PC-9 (cell line): Measurements from ENCODE around the gene GRP. TPM values are rescaled to one million over a fixed set of nuclear protein-coding genes. Genes with fewer than 3 reads are reported as not detected.

ENCODE experiments used
- BruUV-seq: library from RNA; stranded (reverse); fragments of 400-500 nt; replicated peaks from 2 replicates; lab custom pipeline; 2021; lab: Mats Ljungman, UMichigan
- CTCF ChIA-PET: fragments of 300-600 bp; sonication (Branson Sonifier 250); formaldehyde crosslinking; loops from one replicate; lab custom pipeline; 2022; ENCODE audit warnings: antibody characterized with exemption; lab: Charles Lee
- POLR2A ChIA-PET: fragments of 300-600 bp; sonication (Branson Sonifier 250); formaldehyde crosslinking; loops from one replicate; lab custom pipeline; 2022; ENCODE audit warnings: antibody characterized with exemption; ENCODE audit not compliant: unreplicated experiment; lab: Charles Lee
- DNase-seq, 2 experiments: peaks; one replicate each; pipeline versions ENCODE4 v3.0.0 to v3.0.0-alpha.2; 2015 to 2022; ENCODE audit warnings: mixed read lengths in 1 of 2
- H2AFZ ChIP-seq: fragments of 200-600 bp; sonication (generic); 2 replicates; pipeline ENCODE4 v1.8.1; 2017; ENCODE audit warnings: antibody characterized with exemption
- H3F3A ChIP-seq: fragments of 200-600 bp; sonication (generic); 2 replicates; pipeline ENCODE4 v1.8.1; 2017; ENCODE audit warnings: antibody characterized with exemption, mild to moderate bottlenecking, low read depth; ENCODE audit not compliant: insufficient read depth
- H3K27ac ChIP-seq: fragments of 200-600 bp; sonication (generic); 2 replicates; pipeline ENCODE4 v1.6.1; 2016; ENCODE audit warnings: mixed run types
- H3K27me3 ChIP-seq: fragments of 200-600 bp; sonication (generic); 2 replicates; pipeline ENCODE4 v1.6.1; 2016; ENCODE audit warnings: low read depth, mixed run types; ENCODE audit not compliant: insufficient read depth
- H3K36me3 ChIP-seq: fragments of 200-600 bp; sonication (generic); 2 replicates; pipeline ENCODE4 v1.6.1; 2016; ENCODE audit warnings: low read depth, mixed run types
- H3K4me1 ChIP-seq: fragments of 200-600 bp; sonication (generic); replicated peaks from 2 replicates; pipeline ENCODE4 v1.6.1; 2016; ENCODE audit warnings: mixed run types; ENCODE audit not compliant: insufficient read depth
- H3K4me2 ChIP-seq: fragments of 200-600 bp; sonication (generic); 2 replicates; pipeline ENCODE4 v1.6.1; 2017; ENCODE audit warnings: mixed run types
- H3K4me3 ChIP-seq: fragments of 200-600 bp; sonication (generic); 2 replicates; pipeline ENCODE4 v1.6.1; 2016; ENCODE audit warnings: mixed run types
- H3K79me2 ChIP-seq: fragments of 200-600 bp; sonication (generic); 2 replicates; pipeline ENCODE4 v1.6.1; 2017; ENCODE audit warnings: low read depth, mixed run types
- H3K9me2 ChIP-seq: fragments of 200-600 bp; sonication (generic); 2 replicates; pipeline ENCODE4 v1.8.1; 2017; ENCODE audit warnings: mild to moderate bottlenecking; ENCODE audit not compliant: insufficient read depth
- H3K9me3 ChIP-seq: fragments of 200-600 bp; sonication (generic); 2 replicates; pipeline ENCODE4 v1.8.1; 2016; ENCODE audit warnings: low read depth; ENCODE audit not compliant: insufficient read depth
- H4K20me1 ChIP-seq: fragments of 200-600 bp; sonication (generic); 2 replicates; pipeline ENCODE4 v1.8.1; 2017; ENCODE audit not compliant: insufficient read depth
- EZH2 ChIP-seq: fragments of 200-600 bp; sonication (generic); IDR thresholded peaks from 2 replicates; pipeline ENCODE4 v1.8.0; 2017; ENCODE audit warnings: antibody characterized with exemption, low read depth
- intact Hi-C: fragments of 100-400 bp; cut with micrococcal nuclease; formaldehyde crosslinking; loops from one replicate; pipeline ENCODE4 v1.10.0; 2022; ENCODE audit not compliant: unreplicated experiment
- total RNA-seq: library from RNA; stranded (reverse); gene quantifications from 2 replicates; pipeline ENCODE4 v1.2.3, GENCODE V29; 2021
- TF ChIP-seq, protein P1 (sequence below): fragments of 200-600 bp; sonication (generic); conservative IDR thresholded peaks from 2 replicates; pipeline ENCODE4 v1.6.1; 2017; ENCODE audit warnings: mixed run types, antibody characterized with exemption, mild to moderate bottlenecking, moderate library complexity

The GRP gene
- total RNA-seq, 1 experiment from 2014 or later: not detected

DNA sequence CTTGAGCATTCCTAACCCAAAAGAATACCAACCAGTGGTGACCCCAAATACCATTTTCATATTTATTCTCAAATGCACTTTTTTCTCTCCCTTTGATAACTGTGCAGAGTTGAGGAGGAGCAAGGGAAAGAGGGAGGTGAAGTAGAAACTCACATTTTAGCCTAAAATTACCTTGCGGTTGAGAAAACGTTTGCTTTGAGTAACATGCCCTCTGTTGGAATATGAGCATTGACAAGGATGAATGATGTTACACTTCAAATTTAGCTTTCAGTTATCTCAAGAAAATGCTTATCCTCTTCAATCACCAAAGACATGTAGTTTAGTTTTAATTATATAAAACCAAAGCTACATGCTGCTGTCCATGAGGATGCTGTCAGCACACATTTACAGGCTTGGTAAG lies 2.4 kb downstream of the GRP start:
- TF ChIP-seq EZH2: no peak
- TF ChIP-seq, protein P1, sequence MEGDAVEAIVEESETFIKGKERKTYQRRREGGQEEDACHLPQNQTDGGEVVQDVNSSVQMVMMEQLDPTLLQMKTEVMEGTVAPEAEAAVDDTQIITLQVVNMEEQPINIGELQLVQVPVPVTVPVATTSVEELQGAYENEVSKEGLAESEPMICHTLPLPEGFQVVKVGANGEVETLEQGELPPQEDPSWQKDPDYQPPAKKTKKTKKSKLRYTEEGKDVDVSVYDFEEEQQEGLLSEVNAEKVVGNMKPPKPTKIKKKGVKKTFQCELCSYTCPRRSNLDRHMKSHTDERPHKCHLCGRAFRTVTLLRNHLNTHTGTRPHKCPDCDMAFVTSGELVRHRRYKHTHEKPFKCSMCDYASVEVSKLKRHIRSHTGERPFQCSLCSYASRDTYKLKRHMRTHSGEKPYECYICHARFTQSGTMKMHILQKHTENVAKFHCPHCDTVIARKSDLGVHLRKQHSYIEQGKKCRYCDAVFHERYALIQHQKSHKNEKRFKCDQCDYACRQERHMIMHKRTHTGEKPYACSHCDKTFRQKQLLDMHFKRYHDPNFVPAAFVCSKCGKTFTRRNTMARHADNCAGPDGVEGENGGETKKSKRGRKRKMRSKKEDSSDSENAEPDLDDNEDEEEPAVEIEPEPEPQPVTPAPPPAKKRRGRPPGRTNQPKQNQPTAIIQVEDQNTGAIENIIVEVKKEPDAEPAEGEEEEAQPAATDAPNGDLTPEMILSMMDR: no peak
- Histone ChIP-seq H3K27me3 (peaks cover 53% of the 10 kb centered on the region), H3K9me2 (no peaks in the 10 kb centered on the region), H3K36me3 (no peaks in the 10 kb centered on the region), H4K20me1 (no peaks in the 10 kb centered on the region), H3K4me2 (no peak overlapping the region), H3K9me3 (no peaks in the 10 kb centered on the region; the same call in 1 of the 2 replicates), H3K79me2 (no peaks in the 10 kb centered on the region), H3K4me3 (no peak overlapping the region), H3K27ac (no peak overlapping the region), H2AFZ (no peak overlapping the region), H3K4me1 (no peaks in the 10 kb centered on the region), H3F3A (no peaks in the 10 kb centered on the region)
- no TSS peak for BruUV-seq
- intact Hi-C loops: no loop called here
- ChIA-PET CTCF (no interaction called here), POLR2A (no interaction called here)
- no peak for DNase-seq

DNA sequence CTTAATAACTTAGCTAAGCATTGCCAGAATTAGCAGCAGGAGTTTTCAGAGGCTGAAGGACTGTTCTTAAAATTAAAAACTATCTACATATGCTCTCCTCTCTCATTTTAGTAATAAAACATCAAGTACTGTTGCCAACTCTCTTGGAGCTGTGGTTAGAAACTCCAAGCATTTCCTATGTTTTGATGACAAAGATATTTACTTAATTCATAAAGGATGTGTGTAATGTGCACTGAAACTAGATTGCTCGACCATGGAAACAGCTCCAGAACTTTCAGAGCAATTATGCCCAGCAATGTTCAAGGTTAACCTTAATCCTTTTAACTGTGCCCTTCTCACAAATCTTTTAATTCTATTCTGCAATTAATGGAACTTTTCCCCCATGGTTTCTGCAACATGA lies 8.4 kb downstream of the GRP start:
- Histone ChIP-seq H3K4me1 (no peaks in the 10 kb centered on the region), H2AFZ (no peak overlapping the region), H3K4me2 (no peak overlapping the region), H3K27me3 (peaks cover 19% of the 10 kb centered on the region; the same call in 1 of the 2 replicates), H3K9me2 (no peaks in the 10 kb centered on the region), H3K4me3 (no peak overlapping the region), H4K20me1 (no peaks in the 10 kb centered on the region), H3K9me3 (no peaks in the 10 kb centered on the region), H3K36me3 (no peaks in the 10 kb centered on the region), H3K27ac (no peak overlapping the region), H3K79me2 (no peaks in the 10 kb centered on the region), H3F3A (no peaks in the 10 kb centered on the region)
- BruUV-seq: no TSS peak
- CTCF ChIA-PET: no interaction called here
- no peak for DNase-seq
- POLR2A ChIA-PET: no interaction called here
- intact Hi-C loops: no loop called here
- TF ChIP-seq EZH2: no peak
- TF ChIP-seq, protein P1: no peak

DNA sequence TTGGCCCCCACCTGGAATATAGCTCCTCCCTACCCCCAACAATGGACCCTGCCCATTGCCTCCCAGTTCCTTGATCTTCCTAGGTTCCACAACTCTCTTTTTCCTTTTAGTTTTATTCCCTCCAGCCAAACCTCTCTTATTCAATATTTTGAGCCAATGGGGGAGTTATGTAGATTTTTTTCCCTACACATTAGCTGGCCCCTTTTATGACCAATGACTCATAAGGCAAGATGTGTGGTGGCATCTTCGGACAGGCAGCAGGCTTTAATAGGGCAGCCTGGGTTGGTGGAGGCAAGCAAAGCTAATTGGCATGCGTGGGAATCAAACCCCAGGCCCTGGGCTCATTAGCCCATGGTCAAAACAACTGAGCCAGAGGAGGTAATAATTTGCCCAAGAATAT lies 9.2 kb downstream of the GRP start:
- Histone ChIP-seq H3K27ac (no peak overlapping the region), H3K79me2 (no peaks in the 10 kb centered on the region), H3K4me2 (no peak overlapping the region), H3K4me1 (no peaks in the 10 kb centered on the region), H3K36me3 (no peaks in the 10 kb centered on the region), H3F3A (no peaks in the 10 kb centered on the region), H2AFZ (no peak overlapping the region), H4K20me1 (no peaks in the 10 kb centered on the region), H3K9me3 (no peaks in the 10 kb centered on the region), H3K9me2 (no peaks in the 10 kb centered on the region), H3K27me3 (peaks cover 19% of the 10 kb centered on the region; the same call in 1 of the 2 replicates), H3K4me3 (no peak overlapping the region)
- DNase-seq: no peak
- TF ChIP-seq, protein P1: no peak
- CTCF ChIA-PET: no interaction called here
- BruUV-seq: no TSS peak
- POLR2A ChIA-PET: no interaction called here
- intact Hi-C loops: no loop called here
